ENCODE results near the gene ARID1B.

ARID1B gene

GRCh38 chr6:157198425-157199279 is 421.5 kb downstream of the ARID1B start:
- no peak for DNase-seq (ENCODE audit: low read depth in 3 of 3, low spot score in 1 of 3)

GRCh38 chr6:157200117-157200516 is 422.9 kb downstream of the ARID1B start:
- DNase-seq (ENCODE audit: low read depth in 3 of 3, low spot score in 1 of 3), result no peak

GRCh38 chr6:157200611-157201010 is 423.4 kb downstream of the ARID1B start:
- no peak for DNase-seq (ENCODE audit: low read depth in 3 of 3, low spot score in 1 of 3)

- DNase-seq (ENCODE audit: low read depth in 3 of 3, low spot score in 1 of 3), result no peak
Measured at GRCh38 chr6:157201083-157201482, 423.9 kb downstream of the ARID1B start.

GRCh38 chr6:157203312-157203744 is 426.1 kb downstream of the ARID1B start:
- DNase-seq (ENCODE audit: low read depth in 3 of 3, low spot score in 1 of 3), result no peak

GRCh38 chr6:157203764-157204163 is 426.6 kb downstream of the ARID1B start:
- DNase-seq (ENCODE audit: low read depth in 3 of 3, low spot score in 1 of 3), result no peak

- no peak for DNase-seq (ENCODE audit: low read depth in 3 of 3, low spot score in 1 of 3)
Measured at GRCh38 chr6:157205473-157206358, 428.5 kb downstream of the ARID1B start.

- DNase-seq (ENCODE audit: low read depth in 3 of 3, low spot score in 1 of 3), result no peak
Measured at GRCh38 chr6:157206359-157206815, 429.2 kb downstream of the ARID1B start.

GRCh38 chr6:157207521-157208076 is 430.4 kb downstream of the ARID1B start:
- no peak for DNase-seq (ENCODE audit: low read depth in 3 of 3, low spot score in 1 of 3)

- DNase-seq (ENCODE audit: low read depth in 3 of 3, low spot score in 1 of 3), result no peak
Measured at GRCh38 chr6:157209865-157210530, 432.8 kb downstream of the ARID1B start.

GRCh38 chr6:157210954-157211353 is 433.8 kb downstream of the ARID1B start:
- DNase-seq (ENCODE audit: low read depth in 3 of 3, low spot score in 1 of 3), result no peak

- DNase-seq (ENCODE audit: low read depth in 3 of 3, low spot score in 1 of 3), result no peak
Measured at GRCh38 chr6:157211603-157212455, 434.7 kb downstream of the ARID1B start.

- no peak for DNase-seq (ENCODE audit: low read depth in 3 of 3, low spot score in 1 of 3)
Measured at GRCh38 chr6:157213426-157213825, 436.2 kb downstream of the ARID1B start.

- DNase-seq (ENCODE audit: low read depth in 3 of 3, low spot score in 1 of 3), result no peak
Measured at GRCh38 chr6:157213907-157214565, 436.9 kb downstream of the ARID1B start.

GRCh38 chr6:157215717-157216116 is 438.5 kb downstream of the ARID1B start:
- DNase-seq (ENCODE audit: low read depth in 3 of 3, low spot score in 1 of 3), result no peak

- DNase-seq (ENCODE audit: low read depth in 3 of 3, low spot score in 1 of 3), result no peak
Measured at GRCh38 chr6:157216570-157216969, 439.4 kb downstream of the ARID1B start.

GRCh38 chr6:157217198-157217893 is 440.2 kb downstream of the ARID1B start:
- no peak for DNase-seq (ENCODE audit: low read depth in 3 of 3, low spot score in 1 of 3)

GRCh38 chr6:157217894-157218370 is 440.8 kb downstream of the ARID1B start:
- DNase-seq (ENCODE audit: low read depth in 3 of 3, low spot score in 1 of 3), result no peak
